Measurements from ENCODE around the gene LHFPL2.

LHFPL2 gene

DNA sequence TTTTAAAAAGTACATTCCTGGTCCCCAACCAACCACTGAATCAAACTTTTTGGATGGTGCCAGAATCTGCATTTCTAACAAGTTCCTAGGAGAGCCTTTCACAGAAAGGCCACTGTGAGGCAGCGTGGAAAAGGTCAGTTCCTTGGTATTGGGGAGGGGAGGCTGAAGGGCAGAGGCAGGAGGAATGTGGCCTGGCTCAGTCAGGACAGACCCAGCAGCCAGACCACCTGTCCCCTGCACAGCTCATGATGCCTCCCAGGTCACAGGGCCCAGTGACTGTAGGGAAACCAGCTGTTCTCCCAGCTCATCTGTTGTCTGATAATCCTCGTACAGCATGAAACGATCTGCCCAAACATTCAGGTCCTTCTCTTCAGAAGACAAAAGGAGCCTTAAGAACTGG, 132.9 kb downstream of the LHFPL2 start:
- DNase-seq = no peak

DNA sequence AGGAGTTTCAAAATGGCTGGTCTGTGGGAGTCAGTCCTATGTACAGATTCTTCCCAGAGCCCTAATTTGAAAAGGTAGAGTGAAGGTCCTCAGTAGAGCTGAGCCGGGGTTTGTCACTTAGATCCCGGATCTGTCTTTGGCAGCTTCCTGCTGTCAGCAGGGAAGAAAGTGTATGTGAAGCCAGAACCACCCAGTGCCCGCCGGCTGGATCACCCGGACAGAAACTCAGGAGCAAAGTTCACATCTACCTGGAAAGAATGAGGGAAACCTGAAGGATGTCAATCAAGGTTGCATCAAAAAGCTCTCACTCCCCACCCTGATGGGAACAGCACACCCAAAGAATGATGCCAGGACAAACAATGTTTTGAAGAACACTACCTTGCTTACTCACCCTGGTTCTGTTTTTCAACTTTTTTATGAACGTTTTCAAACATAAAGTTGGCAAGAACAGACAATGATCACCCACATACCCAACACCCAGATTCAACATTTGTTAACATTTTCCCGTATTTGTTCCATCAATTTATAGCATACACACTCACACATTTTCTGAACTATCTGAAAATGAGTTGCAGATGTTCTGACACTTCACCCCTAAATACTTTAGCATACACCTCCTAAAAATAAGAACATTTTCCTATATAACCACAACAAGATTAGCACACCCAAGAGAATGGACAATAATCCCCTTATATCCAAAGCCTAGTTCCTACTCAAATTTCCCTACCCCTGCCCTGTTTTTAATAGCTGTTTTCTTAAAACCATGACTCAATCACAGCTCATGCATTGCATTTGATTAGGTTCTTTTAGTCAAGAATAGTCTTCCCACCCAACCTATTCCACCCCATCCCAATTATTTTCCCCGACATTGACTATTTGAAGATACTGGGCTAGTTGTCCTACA, 133.9 kb downstream of the LHFPL2 start:
- DNase-seq = no peak

DNA sequence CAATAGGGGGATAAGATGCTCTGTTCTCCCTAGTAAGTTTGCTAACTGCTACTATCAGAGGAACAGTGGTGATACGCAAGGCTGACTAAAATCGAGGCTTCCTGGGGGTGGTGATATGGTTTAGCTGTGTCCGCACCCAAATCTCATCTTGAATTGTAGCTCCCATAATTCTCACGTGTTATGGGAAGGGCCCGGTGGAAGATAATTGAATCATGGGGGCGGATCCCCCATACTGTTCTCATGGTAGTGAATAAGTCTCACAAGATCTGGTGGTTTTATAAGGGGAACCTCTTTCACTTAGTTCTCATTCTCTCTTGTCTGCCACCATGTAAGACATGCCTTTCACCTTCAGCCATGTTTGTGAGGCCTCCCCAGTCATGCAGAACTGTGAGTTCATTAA, 135.1 kb downstream of the LHFPL2 start:
- no peak for DNase-seq

DNA sequence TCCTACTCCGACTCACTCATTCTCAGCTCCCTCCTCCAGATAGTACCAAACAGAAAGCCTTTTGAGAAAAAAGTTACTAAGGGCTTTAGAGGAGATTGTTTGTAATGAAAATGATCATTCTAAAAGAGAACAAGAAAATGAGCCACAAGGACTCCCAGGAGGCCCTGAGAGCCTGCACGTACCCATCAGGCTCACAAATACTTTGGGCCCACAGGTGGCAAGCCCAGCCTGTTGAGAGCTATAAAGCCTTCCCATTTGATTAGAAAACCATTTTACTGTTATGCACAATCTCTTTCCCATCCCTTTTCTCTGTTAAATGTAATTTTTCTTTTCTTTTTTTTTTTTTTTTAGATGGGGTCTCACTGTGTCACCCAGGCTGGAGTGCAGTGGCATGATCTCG, 136.1 kb downstream of the LHFPL2 start:
- DNase-seq = no peak

DNA sequence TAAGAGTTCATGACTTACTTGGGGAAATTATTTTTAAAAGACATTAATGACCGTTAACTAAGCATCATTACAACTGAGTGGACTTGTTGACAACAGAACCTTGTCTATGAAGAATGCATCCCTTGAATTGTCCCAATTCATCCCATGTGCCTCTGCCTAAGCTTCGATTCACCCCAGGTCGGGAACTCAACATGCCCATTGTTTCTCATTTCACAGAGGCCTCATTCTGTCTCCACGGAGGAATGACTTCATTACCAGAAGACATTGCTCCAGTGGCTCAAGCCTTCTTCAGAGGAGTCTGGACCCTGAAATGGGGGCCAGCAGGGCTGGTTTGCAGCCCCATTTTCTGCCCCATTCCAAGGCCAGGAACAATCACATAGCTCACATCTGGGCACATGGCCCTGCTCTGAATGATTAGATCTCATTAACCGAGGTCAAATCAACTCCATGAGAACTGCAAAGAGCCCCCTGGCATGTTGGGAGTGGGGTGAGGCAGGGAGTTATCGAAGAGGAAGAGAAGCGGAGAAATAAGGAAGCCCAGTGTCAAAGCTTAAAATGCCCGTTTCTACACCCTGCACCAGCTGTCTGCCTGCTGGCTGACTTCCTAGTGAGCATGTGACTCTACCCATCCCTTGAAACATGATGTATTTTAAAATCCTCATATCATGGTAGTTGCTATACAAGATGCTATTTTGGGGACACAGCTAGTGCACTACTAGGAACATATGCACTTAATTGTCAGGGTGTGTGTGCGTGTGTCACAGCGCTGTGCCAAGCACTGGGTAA, 137.3 kb downstream of the LHFPL2 start:
- no peak for DNase-seq

DNA sequence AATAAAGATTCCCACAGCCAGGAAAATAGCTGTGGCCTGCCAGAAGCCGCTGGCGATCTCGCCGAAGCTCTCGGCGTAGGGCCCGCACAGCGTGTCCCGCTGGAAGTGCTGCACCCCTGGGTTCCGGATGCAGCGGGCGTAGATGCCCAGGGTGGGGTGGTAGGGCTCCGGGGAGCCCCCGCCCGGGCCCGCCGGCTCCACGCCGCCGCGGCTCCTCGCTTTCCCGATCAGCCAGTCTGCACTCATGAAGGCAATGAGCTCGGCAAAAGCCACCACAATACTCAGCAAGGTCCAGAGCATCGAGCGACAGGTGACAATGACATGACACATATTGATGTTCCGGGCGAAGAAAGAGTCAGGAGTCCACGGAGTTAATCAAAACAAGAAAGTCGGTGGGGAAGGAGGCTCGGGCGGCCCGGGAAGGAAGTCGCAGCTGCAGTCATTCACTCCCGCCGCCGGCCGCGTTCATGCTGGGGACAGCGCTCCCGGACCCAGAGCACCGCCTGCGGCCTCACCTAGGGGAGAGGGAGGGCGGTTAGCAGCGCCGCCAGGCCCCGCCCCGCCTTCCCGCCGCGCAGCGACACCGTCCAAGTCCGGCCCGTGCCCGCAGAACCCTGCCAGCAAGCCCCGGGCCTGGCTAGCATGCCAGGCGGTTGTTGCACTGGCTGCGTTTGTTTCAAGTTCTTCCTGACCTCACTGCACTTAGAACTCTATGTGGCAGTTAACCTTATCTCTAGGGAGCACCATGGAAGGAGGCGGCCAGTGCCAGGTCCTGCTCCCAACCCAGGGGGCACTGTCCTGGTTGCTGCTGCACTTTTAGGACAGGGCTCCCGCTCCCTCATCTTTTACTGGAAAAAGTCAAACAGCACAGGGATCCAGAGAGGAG, 138.4 kb downstream of the LHFPL2 start:
- DNase-seq = peak; percentile 38

DNA sequence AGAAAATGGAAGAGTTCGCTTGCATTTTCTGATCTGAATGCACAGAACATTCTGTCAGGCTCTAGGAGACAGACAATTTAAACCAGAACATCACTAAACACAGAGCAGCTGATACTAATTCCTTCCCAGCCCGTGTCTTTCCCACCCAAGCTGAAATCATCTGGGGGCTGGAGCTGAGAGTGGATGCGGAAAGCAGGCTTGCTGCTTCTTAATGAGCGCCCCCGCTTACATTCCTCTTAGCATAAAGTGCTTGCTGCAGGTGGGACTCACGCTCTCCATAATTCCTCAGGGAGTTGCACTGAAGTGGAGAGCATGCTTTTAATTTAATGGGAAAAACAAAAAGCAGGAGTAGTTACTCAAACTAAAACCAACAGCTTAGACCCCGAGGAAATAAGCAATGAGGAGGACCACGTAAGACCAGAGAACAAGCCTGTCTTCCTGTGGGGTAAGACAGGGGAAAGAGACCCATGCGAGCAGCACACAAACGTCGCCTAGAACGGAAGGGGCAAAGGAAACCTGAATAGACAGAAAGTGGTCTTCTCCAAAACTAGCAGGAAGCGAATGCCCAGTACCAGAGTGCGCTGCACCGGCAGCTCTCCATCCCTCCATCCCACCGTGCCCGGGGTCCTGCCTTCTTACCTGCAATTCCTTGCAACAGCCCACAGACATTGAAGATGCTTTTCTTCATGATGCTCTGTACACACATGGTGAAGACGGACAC, 139.3 kb downstream of the LHFPL2 start:
- DNase-seq = no peak

DNA sequence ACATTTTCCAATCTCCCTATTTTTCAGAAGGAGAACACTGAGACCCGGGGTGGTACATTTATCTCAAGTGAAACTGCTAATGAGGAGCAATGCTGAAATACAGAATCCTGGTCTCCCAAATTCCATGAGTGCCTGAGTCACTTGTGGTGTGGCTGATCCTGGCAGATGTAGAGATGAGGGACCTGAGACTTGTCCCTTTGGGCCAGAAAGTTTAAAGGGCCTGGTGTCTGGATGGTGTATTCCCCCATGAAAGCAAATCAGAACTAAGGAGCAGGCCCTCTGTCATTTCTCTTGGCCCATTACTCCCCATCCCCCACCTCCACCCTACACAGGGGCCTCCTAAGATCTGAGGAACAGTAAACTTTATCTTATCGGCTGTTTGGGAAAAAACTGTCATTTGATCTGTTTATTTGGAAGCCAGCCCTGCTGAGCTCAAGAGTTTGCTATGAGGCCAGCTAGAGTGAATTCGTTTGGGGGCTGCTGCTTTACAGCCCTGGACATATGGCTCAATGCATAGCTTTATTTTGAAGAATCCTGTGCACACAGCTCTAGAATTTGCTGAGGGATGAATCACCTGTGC, 140.3 kb downstream of the LHFPL2 start:
- DNase-seq = peak; percentile 71

DNA sequence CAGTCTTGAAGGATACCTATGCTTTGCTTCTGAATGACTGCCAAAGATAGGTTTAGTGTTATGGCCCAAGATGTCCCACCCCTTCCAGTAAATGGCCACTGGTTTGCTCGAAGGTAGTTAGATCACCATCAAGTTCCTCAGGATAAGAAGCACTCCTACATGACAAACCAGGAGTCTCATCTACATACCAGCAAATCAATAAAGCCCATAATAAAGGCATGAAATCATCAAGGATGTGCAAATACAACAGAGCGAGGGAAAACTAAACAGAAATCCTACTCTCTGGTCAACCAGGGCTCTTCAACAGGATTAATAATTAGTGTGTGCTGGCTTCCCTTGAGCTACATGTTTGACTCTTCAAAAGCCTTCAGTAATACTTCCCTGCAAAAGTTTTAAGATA, 141.0 kb downstream of the LHFPL2 start:
- DNase-seq = no peak

DNA sequence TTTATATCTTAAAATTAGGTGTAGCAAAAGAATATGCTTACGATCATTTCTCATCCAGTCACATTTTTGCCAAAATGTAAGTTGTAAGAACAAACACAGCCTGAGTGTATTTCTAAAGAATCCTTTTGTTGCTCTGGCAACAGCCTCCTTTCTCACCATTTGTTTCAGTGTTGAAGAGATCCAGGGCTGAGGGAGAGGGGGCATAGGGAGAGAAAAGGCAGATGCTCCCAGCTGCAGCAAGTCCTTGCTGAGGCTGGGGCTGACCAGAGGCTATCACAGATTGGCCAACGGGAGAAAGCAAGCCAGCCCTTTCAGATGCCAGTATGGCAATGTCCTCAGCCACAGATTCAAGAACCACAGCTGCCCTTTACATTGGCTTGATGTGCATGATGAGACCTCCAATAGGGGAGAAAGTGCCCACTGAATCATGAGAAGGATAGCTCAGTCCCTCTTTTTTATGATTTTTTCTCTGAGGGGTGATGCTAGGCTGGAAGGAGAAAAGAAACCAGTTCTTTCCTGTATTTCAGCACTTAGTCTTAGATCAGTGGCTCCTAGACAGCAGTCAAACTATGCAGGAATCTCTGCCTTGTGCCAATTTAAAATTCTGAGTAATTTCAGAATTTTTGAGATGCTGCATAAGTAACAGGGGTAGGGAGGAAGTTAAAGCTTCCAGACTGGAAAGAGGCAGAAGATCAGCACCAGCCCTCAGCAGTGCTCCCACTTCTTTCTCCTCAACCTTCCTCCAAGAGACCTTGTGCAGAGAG, 142.1 kb downstream of the LHFPL2 start:
- DNase-seq = peak; percentile 31

DNA sequence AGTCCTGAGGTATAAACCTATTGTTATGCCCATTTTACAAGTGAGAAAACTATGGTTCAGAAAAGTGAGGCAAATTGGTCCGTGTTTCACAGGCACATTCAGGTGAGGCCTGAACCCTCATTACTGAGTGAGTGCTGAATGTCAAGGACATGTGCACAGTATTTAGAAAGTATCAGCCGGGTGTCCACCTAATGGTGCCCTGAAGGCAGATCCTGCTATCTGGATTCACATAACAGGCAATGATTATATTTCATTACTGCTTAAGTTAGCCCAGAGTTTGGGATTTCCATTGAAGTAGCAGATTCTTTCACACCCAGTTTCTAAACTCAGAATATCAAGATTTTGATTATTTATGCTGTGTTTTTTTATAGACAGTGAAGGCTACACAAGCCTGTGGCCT, 142.7 kb downstream of the LHFPL2 start:
- DNase-seq = no peak

DNA sequence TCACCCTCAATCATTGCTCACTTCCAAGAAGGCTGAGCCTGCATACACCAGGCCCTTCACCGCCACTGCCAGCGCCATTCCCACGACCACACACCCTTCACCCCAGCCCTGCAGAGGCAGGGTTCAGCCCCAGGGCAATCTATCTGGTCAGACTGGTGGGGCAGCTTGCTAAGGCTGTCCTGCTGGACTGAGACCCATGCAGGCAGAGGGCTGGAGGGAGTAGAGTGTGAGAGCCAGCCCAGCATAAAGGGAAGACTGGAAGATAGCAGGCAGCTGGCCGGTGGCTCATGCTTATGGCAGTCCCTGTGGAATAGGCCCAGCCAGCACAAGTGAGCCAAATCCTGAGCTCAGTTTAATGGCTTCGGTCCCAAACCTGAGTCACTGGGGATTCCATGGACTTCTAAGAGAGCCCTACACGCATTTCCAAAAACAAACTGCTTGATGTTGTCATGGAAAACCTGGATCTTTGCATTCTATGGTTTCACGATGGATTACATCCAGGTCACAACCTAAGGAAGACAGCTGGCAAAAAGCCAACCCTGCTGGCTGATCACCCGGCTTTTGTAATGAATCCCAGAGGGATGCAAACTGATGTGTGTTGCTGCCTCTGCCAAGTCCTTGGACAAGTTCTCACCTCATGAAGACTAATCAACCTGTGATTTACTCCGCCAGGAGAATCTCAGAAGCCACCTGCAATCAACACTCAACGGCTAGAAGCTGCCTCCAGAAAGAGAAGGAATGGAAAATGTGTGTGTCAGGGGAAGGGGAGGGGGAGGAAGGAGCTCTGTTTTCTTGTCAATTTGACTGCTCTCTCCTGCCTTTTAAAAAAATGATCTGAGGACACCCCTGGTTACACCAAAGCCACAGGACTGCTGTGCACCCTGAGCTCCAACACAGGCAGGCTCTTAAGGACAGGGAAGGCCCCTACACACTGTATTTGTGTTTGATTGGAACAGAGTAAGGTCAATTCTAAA, 143.6 kb downstream of the LHFPL2 start:
- peak; percentile 99 for DNase-seq

DNA sequence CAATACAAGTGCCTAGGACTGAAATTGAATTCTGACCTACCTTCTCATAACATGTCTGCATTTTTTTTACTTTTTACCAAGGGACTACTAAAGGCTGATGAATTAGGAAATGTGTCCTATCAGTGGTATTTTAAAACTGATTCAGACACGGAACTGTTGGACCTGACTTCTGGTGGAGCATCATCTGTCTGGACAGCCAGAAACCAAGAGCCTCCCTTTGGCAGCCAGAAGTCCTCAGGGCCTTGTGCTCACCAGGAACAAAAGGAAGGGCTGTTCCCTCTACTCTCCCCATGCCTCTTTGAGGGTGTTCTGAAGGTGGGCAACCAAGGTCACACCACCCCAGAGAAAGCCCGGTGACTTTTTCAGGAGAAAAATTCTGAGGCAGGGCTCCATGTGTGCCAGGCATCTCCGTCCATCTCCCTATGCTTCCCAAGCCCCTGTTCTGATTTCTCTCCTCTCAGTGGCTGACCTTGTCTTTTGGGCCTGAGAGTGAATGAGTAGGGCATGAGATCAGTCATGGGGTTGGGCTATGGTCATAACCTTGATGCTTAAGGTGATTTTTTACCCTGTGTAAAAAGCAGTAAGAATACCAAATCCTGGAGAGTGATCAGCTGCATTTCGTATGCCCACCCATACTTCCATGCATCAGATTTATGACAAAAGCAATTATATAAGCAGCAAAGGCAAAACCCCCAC, 144.5 kb downstream of the LHFPL2 start:
- DNase-seq = no peak

DNA sequence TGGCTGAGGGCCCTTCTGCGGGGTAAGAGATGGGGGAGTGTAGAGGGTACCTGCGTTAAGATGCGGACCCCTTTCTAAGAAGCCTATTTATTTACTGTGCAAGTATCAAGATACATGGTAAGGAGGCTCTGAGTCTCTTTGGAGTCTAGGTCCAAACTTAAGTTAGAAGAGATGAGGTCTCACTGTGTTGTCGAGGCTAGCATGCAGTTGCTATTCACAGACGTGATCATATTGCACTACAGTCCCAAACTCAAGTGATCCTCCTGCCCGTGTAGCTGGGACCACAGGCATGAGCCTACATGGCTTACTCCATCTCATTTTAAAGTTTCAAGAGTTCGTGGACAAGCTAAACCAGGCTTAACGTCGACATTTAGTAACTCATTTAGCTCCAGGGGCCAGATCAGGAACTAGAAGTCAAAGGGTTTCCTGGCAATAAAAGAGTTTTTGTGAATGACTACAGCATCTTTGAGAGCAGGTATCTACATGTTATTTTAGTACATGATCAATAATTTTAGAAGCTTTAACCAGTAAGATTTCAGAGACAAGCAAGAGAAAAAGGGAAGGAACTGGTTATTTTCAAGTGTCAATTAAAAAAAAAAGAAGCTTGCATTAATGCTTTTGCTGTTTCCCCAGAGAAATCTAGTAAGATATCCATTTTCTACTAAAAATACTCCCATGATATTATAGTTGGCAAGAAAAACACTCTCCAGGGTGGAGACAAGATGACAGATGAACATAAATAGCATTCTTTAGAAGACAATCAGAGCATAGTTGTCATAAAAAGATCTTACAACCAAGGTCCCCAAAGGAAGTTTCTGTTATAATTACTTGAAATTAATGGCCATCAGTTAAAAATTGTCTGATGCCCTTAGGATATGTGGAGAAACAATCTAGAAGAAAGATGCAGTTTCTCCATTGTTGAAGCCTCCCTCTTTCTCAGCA, 146.9 kb downstream of the LHFPL2 start:
- DNase-seq = peak; percentile 60

DNA sequence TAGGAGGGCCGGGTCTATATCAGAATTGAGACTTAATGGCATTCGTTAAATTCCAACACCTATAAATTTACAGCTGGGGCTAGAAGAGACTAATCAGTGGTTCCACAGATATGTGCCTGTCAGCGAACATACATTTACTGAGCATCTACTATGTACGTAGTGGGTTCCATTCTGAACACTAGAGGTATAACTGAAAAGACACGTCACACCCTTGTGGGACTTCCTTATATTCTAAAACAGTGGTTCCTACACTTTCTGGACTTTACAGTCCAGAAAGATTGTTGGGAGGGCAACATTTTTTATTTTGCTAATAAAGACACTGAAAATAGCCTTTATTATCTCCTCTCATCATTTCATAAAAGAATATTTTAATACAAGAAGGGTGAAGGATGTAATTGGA, 147.7 kb downstream of the LHFPL2 start:
- peak; percentile 45 for DNase-seq

DNA sequence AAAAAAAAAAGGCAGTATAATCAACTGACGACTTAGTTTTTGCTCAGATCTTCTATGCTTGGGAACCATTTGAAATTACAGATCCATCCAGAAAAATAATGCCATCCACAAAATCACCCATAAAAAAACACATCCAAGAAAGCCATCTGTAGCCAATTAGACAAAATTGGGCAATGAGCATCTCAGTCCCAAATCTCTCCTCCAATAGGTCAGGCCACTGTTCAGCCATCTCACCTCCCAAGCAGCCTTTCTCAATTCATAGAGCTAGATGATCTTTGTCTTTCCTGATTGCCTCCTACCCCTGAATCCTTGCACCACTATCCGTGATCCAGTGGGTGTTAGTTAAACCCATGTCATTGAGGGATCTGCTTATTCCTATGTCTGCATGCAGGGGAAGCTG, 148.5 kb downstream of the LHFPL2 start:
- DNase-seq = no peak

DNA sequence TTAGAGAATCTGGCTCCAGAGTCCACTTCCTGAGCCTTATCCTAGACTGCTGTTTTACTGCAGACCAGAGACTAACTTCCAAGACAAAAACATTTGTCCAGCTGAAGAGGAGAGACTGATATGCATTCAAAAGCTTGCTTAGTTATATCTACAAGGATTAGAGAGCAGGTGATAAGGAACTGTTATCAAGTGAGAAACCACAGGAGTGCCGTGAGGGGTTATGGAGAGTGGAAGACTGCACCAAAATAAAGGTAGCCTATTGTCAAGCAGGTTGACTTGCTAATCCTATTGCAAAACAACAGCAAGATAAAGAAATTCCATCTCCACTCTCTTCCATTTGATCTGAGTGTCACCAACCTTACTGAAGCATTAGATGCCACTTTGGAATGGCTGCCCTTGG, 149.1 kb downstream of the LHFPL2 start:
- no peak for DNase-seq
